HCT116 (cell line): Measurements from ENCODE around the gene TMEM119. TPM values are rescaled to one million over a fixed set of nuclear protein-coding genes. Genes with fewer than 3 reads are reported as not detected.

Experiments used
- ATAC-seq: fragments of 200-7000 bp; cut with Tn5 transposase; 2 replicates; pipeline ENCODE4 v1.9.1; 2020; ENCODE audit warnings: mild to moderate bottlenecking, moderate library complexity
- BruUV-seq: library from RNA; stranded (reverse); fragments of 400-500 nt; replicated peaks from 2 replicates; lab custom pipeline; 2021; lab: Mats Ljungman, UMichigan
- CTCF ChIA-PET: fragments of 300-600 bp; sonication (Branson Sonifier 250); formaldehyde crosslinking; loops from one replicate; lab custom pipeline; 2021; ENCODE audit warnings: antibody characterized with exemption; lab: Charles Lee
- POLR2A ChIA-PET: fragments of 300-600, 350-600 bp; sonication (Branson Sonifier 250); formaldehyde crosslinking; loops from one replicate; lab custom pipeline; 2021; ENCODE audit warnings: antibody characterized with exemption; lab: Charles Lee
- RAD21 ChIA-PET, 2 experiments: fragments of 300-600 bp; sonication (Branson Sonifier 250); formaldehyde crosslinking; loops; one replicate each; lab custom pipeline; 2023; ENCODE audit warnings: low total read pairs in 2 of 2; ENCODE audit not compliant: uncharacterized antibody in 2 of 2, unreplicated experiment in 2 of 2, low non-redundant PET in 1 of 2; lab: Charles Lee
- DNase-seq: peaks from one replicate; pipeline ENCODE4 v3.0.0-alpha.2; 2010; ENCODE audit warnings: low read depth, low spot score
- H2AFZ ChIP-seq: fragments of 200-600 bp; shearing (Covaris generic), sonication (generic); 2 replicates; pipeline ENCODE4 v1.6.1; 2017; ENCODE audit warnings: low read depth, mixed run types, mixed read lengths, antibody characterized with exemption, low read length; ENCODE audit not compliant: poor library complexity, severe bottlenecking
- H3K27ac ChIP-seq: 2 replicates; pipeline ENCODE4 v1.5.1; 2012; ENCODE audit warnings: low read depth, low read length
- H3K27me3 ChIP-seq: fragments of 200-600 bp; sonication (generic); 2 replicates; pipeline ENCODE4 v1.6.1; 2016; ENCODE audit warnings: mixed run types, low read length, mixed read lengths; ENCODE audit not compliant: insufficient read depth
- H3K36me3 ChIP-seq, 2 experiments: fragments of 200-500 bp in 1 of 2; fragments of 200-600 bp in 1 of 2; sonication (Bioruptor generic) in 1 of 2; sonication (generic) in 1 of 2; 2 replicates each; pipeline versions ENCODE4 v1.5.1 to v1.6.1; 2014 to 2016; ENCODE audit warnings: low read length in 2 of 2, inconsistent platforms in 1 of 2, mixed read lengths in 1 of 2, mixed run types in 1 of 2; ENCODE audit not compliant: insufficient read depth in 2 of 2, control insufficient read depth in 1 of 2
- H3K4me1 ChIP-seq, 2 experiments: fragments of 200-600 bp in 1 of 2; sonication (generic) in 1 of 2; 2 replicates each; pipeline versions ENCODE4 v1.5.1 to v1.6.1; 2012 to 2017; ENCODE audit warnings: low read length in 2 of 2, inconsistent platforms in 1 of 2, mild to moderate bottlenecking in 1 of 2, mixed read lengths in 1 of 2, mixed run types in 1 of 2, moderate library complexity in 1 of 2; ENCODE audit not compliant: insufficient read depth in 2 of 2, control insufficient read depth in 1 of 2
- H3K4me2 ChIP-seq: fragments of 200-600 bp; sonication (generic); 2 replicates; pipeline ENCODE4 v1.6.1; 2017; ENCODE audit warnings: mixed run types, low read length, mixed read lengths
- H3K4me3 ChIP-seq, 2 experiments: fragments of 200-600 bp in 1 of 2; sonication (generic) in 1 of 2; replicated peaks in 1 of 2; 2 replicates each; pipeline ENCODE4 v1.5.1; 2011 to 2016; ENCODE audit warnings: low read length in 2 of 2, control low read depth in 1 of 2, low read depth in 1 of 2, mild to moderate bottlenecking in 1 of 2, mixed read lengths in 1 of 2, mixed run types in 1 of 2
- H3K79me2 ChIP-seq: fragments of 200-600 bp; sonication (generic); 2 replicates; pipeline ENCODE4 v1.6.1; 2017; ENCODE audit warnings: mild to moderate bottlenecking, mixed run types, low read length, moderate library complexity, mixed read lengths; ENCODE audit not compliant: insufficient read depth
- H3K9ac ChIP-seq: fragments of 200-600 bp; sonication (generic); 2 replicates; pipeline ENCODE4 v1.6.1; 2016; ENCODE audit warnings: low read length, mixed read lengths
- H3K9me2 ChIP-seq: fragments of 200-600 bp; sonication (generic), shearing (Covaris generic); 2 replicates; pipeline ENCODE4 v1.6.1; 2017; ENCODE audit warnings: mixed run types, mild to moderate bottlenecking, moderate library complexity; ENCODE audit not compliant: insufficient read depth
- H3K9me3 ChIP-seq, 2 experiments: fragments of 200-500 bp in 1 of 2; fragments of 200-600 bp in 1 of 2; sonication (Bioruptor generic) in 1 of 2; sonication (generic) in 1 of 2; 2 replicates each; pipeline ENCODE4 v1.6.1; 2014 to 2017; ENCODE audit warnings: low read length in 2 of 2, mixed read lengths in 2 of 2, inconsistent platforms in 1 of 2, low read depth in 1 of 2, mild to moderate bottlenecking in 1 of 2, mixed run types in 1 of 2, moderate library complexity in 1 of 2; ENCODE audit not compliant: control insufficient read depth in 1 of 2, insufficient read depth in 1 of 2
- H4K20me1 ChIP-seq: fragments of 200-600 bp; sonication (generic), shearing (Covaris generic); 2 replicates; pipeline ENCODE4 v1.6.1; 2017; ENCODE audit warnings: mixed run types, mild to moderate bottlenecking, moderate library complexity; ENCODE audit not compliant: insufficient read depth
- CEBPB ChIP-seq: IDR thresholded peaks from 2 replicates; pipeline ENCODE4 v1.6.1; 2012; ENCODE audit warnings: low read depth
- EGR1 ChIP-seq: IDR thresholded peaks from 2 replicates; pipeline ENCODE4 v1.6.1; 2012; ENCODE audit warnings: low read depth
- EZH2phosphoT487 ChIP-seq: fragments of 200-600 bp; IDR thresholded peaks from 2 replicates; pipeline ENCODE4 v1.6.1; 2018; ENCODE audit warnings: antibody characterized with exemption, borderline replicate concordance
- JUND ChIP-seq: IDR thresholded peaks from 2 replicates; pipeline ENCODE4 v1.6.1; 2012
- POLR2A ChIP-seq: IDR thresholded peaks from 2 replicates; pipeline ENCODE4 v1.7.0; 2011; ENCODE audit warnings: borderline replicate concordance; ENCODE audit not compliant: insufficient read depth, insufficient read length; ENCODE audit errors: extremely low read depth
- POLR2AphosphoS5 ChIP-seq: IDR thresholded peaks from 2 replicates; pipeline ENCODE4 v1.6.1; 2011; ENCODE audit warnings: mild to moderate bottlenecking, low read depth, low read length, moderate library complexity
- RAD21 ChIP-seq: IDR thresholded peaks from 2 replicates; pipeline ENCODE4 v1.6.1; 2012; ENCODE audit warnings: low read depth, mild to moderate bottlenecking
- SIN3A ChIP-seq: IDR thresholded peaks from 2 replicates; pipeline ENCODE4 v1.6.1; 2012; ENCODE audit warnings: low read depth
- SP1 ChIP-seq: IDR thresholded peaks from 2 replicates; pipeline ENCODE4 v1.6.1; 2012; ENCODE audit warnings: low read depth
- SRF ChIP-seq: IDR thresholded peaks from 2 replicates; pipeline ENCODE4 v1.6.1; 2012; ENCODE audit warnings: low read depth
- TCF7L2 ChIP-seq: IDR thresholded peaks from 2 replicates; pipeline ENCODE4 v1.7.0; 2011; ENCODE audit warnings: borderline replicate concordance, inconsistent platforms; ENCODE audit not compliant: insufficient read depth, insufficient read length; ENCODE audit errors: extremely low read depth
- YY1 ChIP-seq: IDR thresholded peaks from 2 replicates; pipeline ENCODE4 v1.6.1; 2011; ENCODE audit warnings: low read length, low read depth, moderate library complexity, mild to moderate bottlenecking; ENCODE audit not compliant: insufficient replicate concordance; ENCODE audit errors: extremely low read depth
- ZFX ChIP-seq: fragments of 450-650 bp; IDR thresholded peaks from 2 replicates; pipeline ENCODE4 v1.6.1; 2017
- ZNF274 ChIP-seq: fragments of 200-500 bp; sonication (Bioruptor generic); IDR thresholded peaks from 2 replicates; pipeline ENCODE4 v1.6.1; 2014; ENCODE audit warnings: mild to moderate bottlenecking, low read depth, low read length, inconsistent platforms
- intact Hi-C: fragments of 100-400 bp; cut with micrococcal nuclease; formaldehyde crosslinking; loops from 2 replicates; pipeline ENCODE4 v1.10.0; 2022
- total RNA-seq: library from RNA; stranded (reverse); gene quantifications from one replicate; pipeline ENCODE4 v1.2.1, GENCODE V29; 2021; ENCODE audit not compliant: unreplicated experiment
- TF ChIP-seq, protein P1 (sequence below): IDR thresholded peaks from 2 replicates; pipeline ENCODE4 v1.6.1; 2012
- TF ChIP-seq, protein P2 (sequence below), 3 experiments: fragments of 200-600 bp in 1 of 3; sonication (generic) in 1 of 3; IDR thresholded peaks in 2 of 3; conservative IDR thresholded peaks in 1 of 3; 2 replicates each; pipeline ENCODE4 v1.5.1; 2012 to 2017; ENCODE audit warnings: low read depth in 2 of 3, low read length in 2 of 3, antibody characterized with exemption in 1 of 3, borderline replicate concordance in 1 of 3, control low read depth in 1 of 3, mild to moderate bottlenecking in 1 of 3, mixed read lengths in 1 of 3, mixed run types in 1 of 3, moderate library complexity in 1 of 3; ENCODE audit not compliant: insufficient read depth in 1 of 3
- TF ChIP-seq, protein P3 (sequence below): IDR thresholded peaks from 2 replicates; pipeline ENCODE4 v1.6.1; 2012; ENCODE audit warnings: low read depth
- TF ChIP-seq, protein P4 (sequence below): IDR thresholded peaks from 2 replicates; pipeline ENCODE4 v1.6.1; 2011; ENCODE audit warnings: mild to moderate bottlenecking, low read length, moderate library complexity; ENCODE audit not compliant: insufficient replicate concordance; ENCODE audit errors: extremely low read depth
- TF ChIP-seq, protein P5 (sequence below): IDR thresholded peaks from 2 replicates; pipeline ENCODE4 v1.6.1; 2012

Gene TMEM119
- total RNA-seq, 1 experiment from 2014 or later: not detected

DNA sequence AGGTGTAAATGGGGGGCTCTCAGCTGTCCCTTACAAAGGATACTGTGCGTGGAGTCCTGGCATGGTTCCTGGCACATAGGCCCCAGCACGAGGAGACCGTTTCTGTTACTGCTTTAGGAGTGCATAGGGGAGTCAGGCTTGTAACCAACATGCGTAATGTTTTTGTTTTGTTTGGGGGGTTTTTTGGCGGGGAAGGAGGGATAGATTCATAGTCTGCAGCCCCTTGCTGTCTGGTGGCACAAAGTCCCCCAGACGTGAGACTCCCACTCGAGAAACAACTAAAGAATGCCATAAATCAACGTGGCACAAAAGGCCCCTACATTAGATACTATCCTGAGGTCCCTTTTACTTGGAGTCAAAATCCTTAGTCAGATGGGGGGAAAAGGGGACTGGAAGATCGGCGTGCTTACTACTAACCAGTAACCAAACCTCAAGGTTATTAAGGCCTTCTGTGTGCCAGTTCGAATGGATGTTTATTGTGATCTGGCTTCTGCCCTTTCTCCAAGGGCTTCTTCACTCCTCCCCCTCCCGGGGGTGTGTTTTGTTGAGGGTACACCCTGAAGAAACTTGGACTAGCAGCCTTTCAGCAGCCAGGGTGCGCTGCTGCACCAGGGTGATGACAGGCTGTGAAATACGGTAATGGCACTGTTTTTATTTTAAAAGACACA, 34.6 kb downstream of the TMEM119 start:
- TSS peak; percentile 47 for BruUV-seq
- Histone ChIP-seq H2AFZ (no peak overlapping the region), H3K36me3 (peaks cover 23 to 33% of the 10 kb centered on the region in 2 experiments), H3K9me3 (no peaks in the 10 kb centered on the region), H3K27me3 (no peaks in the 10 kb centered on the region), H3K9ac (peak overlapping the region; percentile 97), H4K20me1 (no peaks in the 10 kb centered on the region), H3K79me2 (peaks cover 50% of the 10 kb centered on the region), H3K4me2 (peak overlapping the region; percentile 93), H3K27ac (peak overlapping the region; percentile 67), H3K4me1 (peaks cover 30 to 49% of the 10 kb centered on the region in 2 experiments), H3K9me2 (no peaks in the 10 kb centered on the region), H3K4me3 (peak overlapping the region; percentile 85 to 96)
- peak; percentile 64 for ATAC-seq
- CTCF ChIA-PET: interaction anchor here (2.0 kb wide), 1 partner anchor 55 kb away, joined by 11 read pairs; no protein-coding TSS in a partner anchor
- DNase-seq: peak; percentile 87
- POLR2A ChIA-PET: no interaction called here
- RAD21 ChIA-PET: no interaction called here
- intact Hi-C loops: loop anchor here (1.0 to 10.0 kb wide), 7 partner anchors 55 to 824 kb away; partner anchors contain the start of genes ALKBH2 and SSH1
- TF ChIP-seq, protein P1, sequence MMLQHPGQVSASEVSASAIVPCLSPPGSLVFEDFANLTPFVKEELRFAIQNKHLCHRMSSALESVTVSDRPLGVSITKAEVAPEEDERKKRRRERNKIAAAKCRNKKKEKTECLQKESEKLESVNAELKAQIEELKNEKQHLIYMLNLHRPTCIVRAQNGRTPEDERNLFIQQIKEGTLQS: no peak
- TF ChIP-seq EZH2phosphoT487 (no peak), JUND (no peak), ZFX (peak; percentile 15), CEBPB (no peak), SRF (no peak), SP1 (no peak), EGR1 (no peak), TCF7L2 (no peak), POLR2AphosphoS5 (peak; percentile 87), POLR2A (no peak), RAD21 (no peak), ZNF274 (no peak), SIN3A (no peak), YY1 (peak; percentile 65)
- TF ChIP-seq, protein P2, sequence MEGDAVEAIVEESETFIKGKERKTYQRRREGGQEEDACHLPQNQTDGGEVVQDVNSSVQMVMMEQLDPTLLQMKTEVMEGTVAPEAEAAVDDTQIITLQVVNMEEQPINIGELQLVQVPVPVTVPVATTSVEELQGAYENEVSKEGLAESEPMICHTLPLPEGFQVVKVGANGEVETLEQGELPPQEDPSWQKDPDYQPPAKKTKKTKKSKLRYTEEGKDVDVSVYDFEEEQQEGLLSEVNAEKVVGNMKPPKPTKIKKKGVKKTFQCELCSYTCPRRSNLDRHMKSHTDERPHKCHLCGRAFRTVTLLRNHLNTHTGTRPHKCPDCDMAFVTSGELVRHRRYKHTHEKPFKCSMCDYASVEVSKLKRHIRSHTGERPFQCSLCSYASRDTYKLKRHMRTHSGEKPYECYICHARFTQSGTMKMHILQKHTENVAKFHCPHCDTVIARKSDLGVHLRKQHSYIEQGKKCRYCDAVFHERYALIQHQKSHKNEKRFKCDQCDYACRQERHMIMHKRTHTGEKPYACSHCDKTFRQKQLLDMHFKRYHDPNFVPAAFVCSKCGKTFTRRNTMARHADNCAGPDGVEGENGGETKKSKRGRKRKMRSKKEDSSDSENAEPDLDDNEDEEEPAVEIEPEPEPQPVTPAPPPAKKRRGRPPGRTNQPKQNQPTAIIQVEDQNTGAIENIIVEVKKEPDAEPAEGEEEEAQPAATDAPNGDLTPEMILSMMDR (IDR thresholded peaks at IDR 0.05 in 2 of 3, conservative IDR thresholded peaks at IDR 0.05 in 1 of 3; ENCODE audit: borderline replicate concordance in 1 of 3, insufficient read depth in 1 of 3, low read depth in 2 of 3, low read length in 2 of 3): peak in 2 of 3 experiments; percentile 92 to 95; a peak in 4 of 6 replicates
- TF ChIP-seq, protein P3, sequence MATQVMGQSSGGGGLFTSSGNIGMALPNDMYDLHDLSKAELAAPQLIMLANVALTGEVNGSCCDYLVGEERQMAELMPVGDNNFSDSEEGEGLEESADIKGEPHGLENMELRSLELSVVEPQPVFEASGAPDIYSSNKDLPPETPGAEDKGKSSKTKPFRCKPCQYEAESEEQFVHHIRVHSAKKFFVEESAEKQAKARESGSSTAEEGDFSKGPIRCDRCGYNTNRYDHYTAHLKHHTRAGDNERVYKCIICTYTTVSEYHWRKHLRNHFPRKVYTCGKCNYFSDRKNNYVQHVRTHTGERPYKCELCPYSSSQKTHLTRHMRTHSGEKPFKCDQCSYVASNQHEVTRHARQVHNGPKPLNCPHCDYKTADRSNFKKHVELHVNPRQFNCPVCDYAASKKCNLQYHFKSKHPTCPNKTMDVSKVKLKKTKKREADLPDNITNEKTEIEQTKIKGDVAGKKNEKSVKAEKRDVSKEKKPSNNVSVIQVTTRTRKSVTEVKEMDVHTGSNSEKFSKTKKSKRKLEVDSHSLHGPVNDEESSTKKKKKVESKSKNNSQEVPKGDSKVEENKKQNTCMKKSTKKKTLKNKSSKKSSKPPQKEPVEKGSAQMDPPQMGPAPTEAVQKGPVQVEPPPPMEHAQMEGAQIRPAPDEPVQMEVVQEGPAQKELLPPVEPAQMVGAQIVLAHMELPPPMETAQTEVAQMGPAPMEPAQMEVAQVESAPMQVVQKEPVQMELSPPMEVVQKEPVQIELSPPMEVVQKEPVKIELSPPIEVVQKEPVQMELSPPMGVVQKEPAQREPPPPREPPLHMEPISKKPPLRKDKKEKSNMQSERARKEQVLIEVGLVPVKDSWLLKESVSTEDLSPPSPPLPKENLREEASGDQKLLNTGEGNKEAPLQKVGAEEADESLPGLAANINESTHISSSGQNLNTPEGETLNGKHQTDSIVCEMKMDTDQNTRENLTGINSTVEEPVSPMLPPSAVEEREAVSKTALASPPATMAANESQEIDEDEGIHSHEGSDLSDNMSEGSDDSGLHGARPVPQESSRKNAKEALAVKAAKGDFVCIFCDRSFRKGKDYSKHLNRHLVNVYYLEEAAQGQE: no peak
- TF ChIP-seq, protein P4, sequence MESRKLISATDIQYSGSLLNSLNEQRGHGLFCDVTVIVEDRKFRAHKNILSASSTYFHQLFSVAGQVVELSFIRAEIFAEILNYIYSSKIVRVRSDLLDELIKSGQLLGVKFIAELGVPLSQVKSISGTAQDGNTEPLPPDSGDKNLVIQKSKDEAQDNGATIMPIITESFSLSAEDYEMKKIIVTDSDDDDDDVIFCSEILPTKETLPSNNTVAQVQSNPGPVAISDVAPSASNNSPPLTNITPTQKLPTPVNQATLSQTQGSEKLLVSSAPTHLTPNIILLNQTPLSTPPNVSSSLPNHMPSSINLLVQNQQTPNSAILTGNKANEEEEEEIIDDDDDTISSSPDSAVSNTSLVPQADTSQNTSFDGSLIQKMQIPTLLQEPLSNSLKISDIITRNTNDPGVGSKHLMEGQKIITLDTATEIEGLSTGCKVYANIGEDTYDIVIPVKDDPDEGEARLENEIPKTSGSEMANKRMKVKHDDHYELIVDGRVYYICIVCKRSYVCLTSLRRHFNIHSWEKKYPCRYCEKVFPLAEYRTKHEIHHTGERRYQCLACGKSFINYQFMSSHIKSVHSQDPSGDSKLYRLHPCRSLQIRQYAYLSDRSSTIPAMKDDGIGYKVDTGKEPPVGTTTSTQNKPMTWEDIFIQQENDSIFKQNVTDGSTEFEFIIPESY: no peak
- TF ChIP-seq, protein P5, sequence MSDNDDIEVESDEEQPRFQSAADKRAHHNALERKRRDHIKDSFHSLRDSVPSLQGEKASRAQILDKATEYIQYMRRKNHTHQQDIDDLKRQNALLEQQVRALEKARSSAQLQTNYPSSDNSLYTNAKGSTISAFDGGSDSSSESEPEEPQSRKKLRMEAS: no peak
